HepG2 (cell line): ENCODE measurements around the gene MFAP4. TPM values are rescaled to one million over a fixed set of nuclear protein-coding genes. Genes with fewer than 3 reads are reported as not detected.

Experiments
- ATAC-seq: fragments of 200-7000 bp; cut with Tn5 transposase; 3 replicates; pipeline ENCODE4 v1.9.1; 2020; ENCODE audit warnings: mild to moderate bottlenecking, moderate library complexity
- BruUV-seq: library from RNA; stranded (reverse); fragments of 400-500 nt; replicated peaks from 2 replicates; lab custom pipeline; 2021; lab: Mats Ljungman, UMichigan
- CTCF ChIA-PET: fragments of 300-600 bp; formaldehyde crosslinking; extraction: SDS; loops from one replicate; lab custom pipeline; 2021; ENCODE audit warnings: low total read pairs, inconsistent platforms, low intra/inter-chr PET ratio; lab: Yijun Ruan, JAX
- POLR2A ChIA-PET: fragments of 350-600 bp; sonication (Branson Sonifier 250); formaldehyde crosslinking; loops from one replicate; lab custom pipeline; 2020; ENCODE audit warnings: antibody characterized with exemption, inconsistent platforms; lab: Yijun Ruan, JAX
- DNase-seq: peaks from one replicate; pipeline ENCODE4 v3.0.0-alpha.2; 2015; ENCODE audit warnings: low spot score
- FAIRE-seq: peaks from 3 replicates; lab custom pipeline; 2011; peaks lifted over from hg19 to GRCh38; lab: Jason Lieb, UNC
- H2AFZ ChIP-seq: one replicate; pipeline ENCODE4 v1.6.1; 2011; ENCODE audit warnings: low read length, inconsistent platforms
- H3K27ac ChIP-seq: fragments of 300-600 bp; 3 replicates; pipeline ENCODE4 v1.8.0; 2011; ENCODE audit warnings: mixed run types, mild to moderate bottlenecking, mixed read lengths, low read length, inconsistent platforms; ENCODE audit not compliant: insufficient read depth; ENCODE audit errors: extremely low read length
- H3K27me3 ChIP-seq, 2 experiments: fragments of 200-600 bp in 1 of 2; 2 replicates in 1 of 2; 3 replicates in 1 of 2; pipeline versions ENCODE4 v1.6.0 to v1.8.0; 2011; ENCODE audit warnings: low read length in 2 of 2, mild to moderate bottlenecking in 2 of 2, moderate library complexity in 2 of 2, inconsistent platforms in 1 of 2; ENCODE audit not compliant: insufficient read depth in 2 of 2, control insufficient read depth in 1 of 2
- H3K36me3 ChIP-seq, 2 experiments: fragments of 200-600 bp in 1 of 2; replicated peaks in 1 of 2; 2 replicates in 1 of 2; 3 replicates in 1 of 2; pipeline versions ENCODE4 v1.5.1 to v1.8.0; 2011; ENCODE audit warnings: low read length in 2 of 2, inconsistent platforms in 1 of 2; ENCODE audit not compliant: insufficient read depth in 2 of 2, control insufficient read depth in 1 of 2
- H3K4me1 ChIP-seq: 2 replicates; pipeline ENCODE4 v1.5.1; 2012; ENCODE audit warnings: low read length, inconsistent platforms; ENCODE audit not compliant: insufficient read depth
- H3K4me2 ChIP-seq: 2 replicates; pipeline ENCODE4 v1.6.0; 2011; ENCODE audit warnings: low read depth, low read length, inconsistent platforms
- H3K4me3 ChIP-seq, 3 experiments: fragments of 200-600 bp in 1 of 3; sonication (generic), shearing (Covaris generic) in 1 of 3; replicated peaks in 1 of 3; 2 replicates each; pipeline ENCODE4 v1.5.1; 2011 to 2016; ENCODE audit warnings: low read length in 3 of 3, inconsistent platforms in 2 of 3, low read depth in 2 of 3, mild to moderate bottlenecking in 2 of 3, control low read depth in 1 of 3, mixed read lengths in 1 of 3; ENCODE audit not compliant: insufficient read depth in 1 of 3
- H3K79me2 ChIP-seq: one replicate; pipeline ENCODE4 v1.6.1; 2011; ENCODE audit warnings: low read length, inconsistent platforms; ENCODE audit not compliant: insufficient read depth
- H3K9ac ChIP-seq: 2 replicates; pipeline ENCODE4 v1.6.0; 2011; ENCODE audit warnings: mild to moderate bottlenecking, low read depth, low read length, inconsistent platforms; ENCODE audit not compliant: insufficient read depth
- H3K9me3 ChIP-seq: 2 replicates; pipeline ENCODE4 v1.5.1; 2012; ENCODE audit warnings: mild to moderate bottlenecking, low read length
- H4K20me1 ChIP-seq: 2 replicates; pipeline ENCODE4 v1.6.0; 2011; ENCODE audit warnings: inconsistent platforms, mild to moderate bottlenecking, low read length, moderate library complexity; ENCODE audit not compliant: insufficient read depth
- ARID5B ChIP-seq: IDR thresholded peaks from 2 replicates; pipeline ENCODE4 v1.4.0; 2020; ENCODE audit warnings: mild to moderate bottlenecking, missing genetic modification reagents
- CHCHD3 ChIP-seq: sonication (generic); formaldehyde crosslinking; IDR thresholded peaks from 2 replicates; pipeline ENCODE4 v1.8.0; 2022; ENCODE audit warnings: mild to moderate bottlenecking, missing genetic modification reagents, moderate library complexity
- CHD2 ChIP-seq: IDR thresholded peaks from 2 replicates; pipeline ENCODE4 v1.6.1; 2011; ENCODE audit warnings: low read depth, low read length, improper control_type of control experiment
- NFIC ChIP-seq: IDR thresholded peaks from 2 replicates; pipeline ENCODE4 v1.6.1; 2012; ENCODE audit warnings: mild to moderate bottlenecking, low read length, inconsistent platforms
- PAWR ChIP-seq: sonication (generic); formaldehyde crosslinking; IDR thresholded peaks from 2 replicates; pipeline ENCODE4 v1.4.0; 2020; ENCODE audit warnings: missing genetic modification reagents, mild to moderate bottlenecking, borderline replicate concordance
- PHF20 ChIP-seq: sonication (generic); formaldehyde crosslinking; IDR thresholded peaks from 2 replicates; pipeline ENCODE4 v1.5.0; 2020; ENCODE audit warnings: mild to moderate bottlenecking, missing genetic modification reagents
- RBM39 ChIP-seq: fragments of 200-400 bp; formaldehyde crosslinking; IDR thresholded peaks from one replicate; pipeline ENCODE4 v1.6.1; 2018; ENCODE audit warnings: antibody characterized with exemption, mild to moderate bottlenecking, low read depth, low read length; ENCODE audit not compliant: poor library complexity, severe bottlenecking
- SAP130 ChIP-seq: IDR thresholded peaks from 2 replicates; pipeline ENCODE4 v1.6.1; 2016; ENCODE audit warnings: low read depth
- SMAD9 ChIP-seq: sonication (generic); formaldehyde crosslinking; IDR thresholded peaks from 2 replicates; pipeline ENCODE4 v1.5.1; 2020; ENCODE audit warnings: mild to moderate bottlenecking, missing genetic modification reagents
- TAF1 ChIP-seq: sonication (generic); formaldehyde crosslinking; IDR thresholded peaks from 2 replicates; pipeline ENCODE4 v1.4.0; 2020; ENCODE audit warnings: missing genetic modification reagents
- TCF12 ChIP-seq, 2 experiments: fragments of 450-650 bp in 1 of 2; sonication (generic) in 1 of 2; formaldehyde crosslinking in 1 of 2; IDR thresholded peaks; 2 replicates each; pipeline versions ENCODE4 v1.6.1 to v1.8.0; 2017 to 2022; ENCODE audit warnings: antibody characterized with exemption in 1 of 2, mild to moderate bottlenecking in 1 of 2, missing genetic modification reagents in 1 of 2, moderate library complexity in 1 of 2
- ZFP41 ChIP-seq: sonication (generic); formaldehyde crosslinking; IDR thresholded peaks from 2 replicates; pipeline ENCODE4 v1.4.0; 2020; ENCODE audit warnings: mild to moderate bottlenecking, missing genetic modification reagents, borderline replicate concordance
- ZNF503 ChIP-seq: sonication (generic); formaldehyde crosslinking; IDR thresholded peaks from 2 replicates; pipeline ENCODE4 v1.4.0; 2020; ENCODE audit warnings: missing genetic modification reagents
- ZNF607 ChIP-seq: sonication (generic); formaldehyde crosslinking; IDR thresholded peaks from 2 replicates; pipeline ENCODE4 v1.5.1; 2020; ENCODE audit warnings: missing genetic modification reagents, mild to moderate bottlenecking, borderline replicate concordance
- ZNF614 ChIP-seq: IDR thresholded peaks from 2 replicates; pipeline ENCODE4 v1.6.1; 2018; ENCODE audit warnings: missing biosample characterization, missing genetic modification reagents, inconsistent platforms, borderline replicate concordance
- ZNF75D ChIP-seq: sonication (generic); formaldehyde crosslinking; IDR thresholded peaks from 2 replicates; pipeline ENCODE4 v1.8.1; 2023; ENCODE audit warnings: missing genetic modification reagents, mild to moderate bottlenecking, borderline replicate concordance
- WGBS: methylation state at CpG from one replicate; pipeline ENCODE4 v1.1.6; 2017; ENCODE audit warnings: low lambda C conversion rate; 5-methylcytosine and 5-hydroxymethylcytosine counted together
- in situ Hi-C: cut with HindIII; loops from 2 replicates; pipeline ENCODE4 v1.10.0; 2017; ENCODE audit warnings: low pct_unique_long_range_greater_than_20kb; ENCODE audit not compliant: extremely low pct_ligation_motif_present
- intact Hi-C: fragments of 100-400 bp; cut with micrococcal nuclease; formaldehyde crosslinking; loops from one replicate; pipeline ENCODE4 v1.10.0; 2022; ENCODE audit not compliant: unreplicated experiment
- polyA plus RNA-seq, 8 experiments: library from polyadenylated mRNA; depleted of rRNA in 3 of 8; stranded (reverse) in 7 of 8; unstranded in 1 of 8; fragments of >200 nt; fragmentation: Illumina TruSeq in 4 of 8; extraction: Trizol in 4 of 8; gene quantifications; 2 replicates each; pipeline versions ENCODE4 v1.2.1 to v1.2.3, GENCODE V29; 2011 to 2016; ENCODE audit warnings: low read depth in 4 of 8, missing spikeins in 1 of 8, mixed read lengths in 1 of 8; ENCODE audit not compliant: insufficient read depth in 1 of 8
- total RNA-seq, 5 experiments: library from RNA; depleted of rRNA; stranded (reverse); fragments of >200 nt; fragmentation: Illumina TruSeq; extraction: Trizol; gene quantifications; 2 replicates each; pipeline ENCODE4 v1.2.3, GENCODE V29; 2016; ENCODE audit warnings: low read depth in 1 of 5
- TF ChIP-seq, protein P1 (sequence below): IDR thresholded peaks from 2 replicates; pipeline ENCODE4 v1.6.1; 2016; ENCODE audit warnings: mild to moderate bottlenecking

MFAP4 gene
- total and polyA plus RNA-seq, 2 of the 13 experiments (the other 11 are each of a cell fraction or from before 2014, with no cell fraction given) = 0.08 TPM; not detected in 1

DNA sequence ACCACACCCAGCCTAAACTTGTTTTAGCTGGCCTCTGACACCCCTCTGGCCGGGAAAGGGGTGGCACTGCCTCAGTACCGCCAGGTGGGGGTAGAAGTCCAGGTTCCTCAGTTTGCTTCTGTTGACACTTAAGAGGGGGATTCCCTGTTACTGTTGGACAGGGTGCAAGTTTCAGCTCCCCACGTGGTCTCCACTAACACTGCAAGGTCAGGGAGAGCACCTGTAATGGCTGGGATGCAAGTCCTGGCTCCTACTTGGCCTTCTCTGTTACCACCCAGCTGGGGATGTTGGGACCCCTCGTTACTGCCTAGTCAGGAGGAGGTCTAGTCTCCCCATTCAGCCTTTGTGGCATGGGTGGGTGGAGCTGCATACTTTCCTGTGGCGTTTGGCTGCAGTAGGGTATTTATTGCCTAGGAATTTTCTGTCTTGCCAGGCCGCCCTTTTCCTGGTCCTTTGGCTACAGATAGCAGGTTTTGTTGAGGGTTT, 10.6 kb upstream of the MFAP4 start (continued):
- TF ChIP-seq RBM39 (no peak), PAWR (CRISPR knock-in tag) (no peak), CHD2 (no peak), ARID5B (no peak), ZFP41 (no peak), TAF1 (no peak), SAP130 (CRISPR knock-in tag) (peak; percentile 64)
- TF ChIP-seq, protein P1, sequence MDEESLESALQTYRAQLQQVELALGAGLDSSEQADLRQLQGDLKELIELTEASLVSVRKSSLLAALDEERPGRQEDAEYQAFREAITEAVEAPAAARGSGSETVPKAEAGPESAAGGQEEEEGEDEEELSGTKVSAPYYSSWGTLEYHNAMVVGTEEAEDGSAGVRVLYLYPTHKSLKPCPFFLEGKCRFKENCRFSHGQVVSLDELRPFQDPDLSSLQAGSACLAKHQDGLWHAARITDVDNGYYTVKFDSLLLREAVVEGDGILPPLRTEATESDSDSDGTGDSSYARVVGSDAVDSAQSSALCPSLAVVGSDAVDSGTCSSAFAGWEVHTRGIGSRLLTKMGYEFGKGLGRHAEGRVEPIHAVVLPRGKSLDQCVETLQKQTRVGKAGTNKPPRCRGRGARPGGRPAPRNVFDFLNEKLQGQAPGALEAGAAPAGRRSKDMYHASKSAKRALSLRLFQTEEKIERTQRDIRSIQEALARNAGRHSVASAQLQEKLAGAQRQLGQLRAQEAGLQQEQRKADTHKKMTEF (CRISPR knock-in tag) = no peak
- TF ChIP-seq, all 625 proteins: peak for 16

DNA sequence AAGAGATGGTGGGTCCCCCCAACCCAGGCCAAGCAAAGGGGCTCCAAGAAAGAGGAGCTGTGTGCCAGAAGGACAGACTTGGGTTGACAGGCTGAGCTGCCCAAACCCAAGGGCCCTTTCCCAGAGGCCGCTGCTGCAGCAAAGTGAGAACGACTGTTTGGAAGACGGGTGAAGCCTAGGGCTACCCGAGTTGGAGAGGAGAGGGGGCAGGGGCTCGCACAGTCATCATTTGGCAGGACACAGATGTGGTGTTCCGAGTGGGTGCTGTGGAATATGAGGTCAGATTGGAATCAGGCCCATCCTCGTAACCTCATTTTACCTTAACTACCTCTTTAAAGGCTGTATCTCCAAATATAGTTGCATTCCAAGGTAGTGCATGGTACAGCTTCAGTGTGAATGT, 5.3 kb upstream of the MFAP4 start:
- no peak overlapping the region for H2AFZ ChIP-seq
- peaks cover 12% of the 10 kb centered on the region for H3K4me1 ChIP-seq
- no TSS peak for BruUV-seq
- no peak overlapping the region for H3K9ac ChIP-seq
- no peak for ATAC-seq
- no peaks in the 10 kb centered on the region for H3K36me3 ChIP-seq
- no peaks in the 10 kb centered on the region for H3K79me2 ChIP-seq
- H3K4me3 ChIP-seq = no peak overlapping the region
- H3K9me3 ChIP-seq = no peaks in the 10 kb centered on the region
- intact Hi-C loops (no loop called here), in situ Hi-C loops (no loop called here)
- WGBS = 38% methylated on average over 7 of the region's 7 CpGs
- no peak for DNase-seq
- H3K4me2 ChIP-seq = no peak overlapping the region
- H4K20me1 ChIP-seq = no peaks in the 10 kb centered on the region
- CTCF ChIA-PET = no interaction called here
- H3K27me3 ChIP-seq = peaks cover 0 to 20% of the 10 kb centered on the region in 2 experiments; a peak in 2 of 5 replicates
- FAIRE-seq = no peak
- POLR2A ChIA-PET = interaction anchor here (0.8 kb wide), 1 partner anchor 14 kb away, joined by 5 read pairs; the partner anchor contains the start of gene MAPK7
- no peak overlapping the region for H3K27ac ChIP-seq
- TF ChIP-seq CHCHD3 (CRISPR knock-in tag) = no peak
- TF ChIP-seq NFIC = no peak
- TF ChIP-seq TCF12 (IDR thresholded peaks at IDR 0.05) = no peak
- TF ChIP-seq TCF12 (CRISPR knock-in tag; IDR thresholded peaks at IDR 0.05) = no peak
- no peak for TF ChIP-seq ZNF614 (CRISPR knock-in tag)
- no peak for TF ChIP-seq SMAD9
- TF ChIP-seq ZNF75D (CRISPR knock-in tag) = no peak
- TF ChIP-seq ZNF503 (CRISPR knock-in tag) = no peak
- no peak for TF ChIP-seq ZNF607
- TF ChIP-seq PHF20 (CRISPR knock-in tag) = no peak
